ENCODE data around the gene ADCY5. TPM values are rescaled to one million over a fixed set of nuclear protein-coding genes. Genes with fewer than 3 reads are reported as not detected.

The ADCY5 gene
- total RNA-seq, 1 donor from 2014 or later: 0.67 TPM

DNA sequence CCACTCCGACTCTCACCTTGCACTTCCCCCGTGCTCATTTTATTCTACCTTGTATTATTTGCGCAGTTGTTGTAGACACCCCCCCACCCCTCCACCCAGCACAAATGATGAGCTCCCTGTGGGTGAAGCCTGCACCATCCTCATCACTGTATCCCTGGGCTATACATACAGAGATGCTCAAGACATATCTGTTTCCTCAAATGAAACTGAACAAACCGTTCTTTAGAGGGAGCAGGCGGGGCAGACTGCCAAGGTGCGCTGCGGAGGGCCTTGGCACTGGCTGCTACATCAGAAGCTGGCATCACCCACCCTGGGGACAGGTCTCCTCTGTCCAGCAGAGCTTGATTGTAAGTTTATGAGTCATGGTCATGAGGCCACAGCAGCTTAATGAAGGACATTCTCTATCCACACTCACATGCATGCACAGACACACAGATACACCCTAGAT lies 29.0 kb downstream of the ADCY5 start:
- Histone ChIP-seq H3K27me3 (ENCODE audit: control insufficient read depth, insufficient read depth, low read length) (peaks cover 48% of the 10 kb centered on the region), H3K4me3 (ENCODE audit: low read depth, low read length) (no peak overlapping the region), H3K36me3 (ENCODE audit: control insufficient read depth, insufficient read depth, low read length) (no peaks in the 10 kb centered on the region)
- DNase-seq (ENCODE audit: low read depth): no peak
- no peak for TF ChIP-seq CTCF (IDR thresholded peaks at IDR 0.05; ENCODE audit: insufficient read depth, low read length, poor library complexity, severe bottlenecking)

GRCh38 chr3:123419181-123419849 lies 29.6 kb downstream of the ADCY5 start:
- Histone ChIP-seq H3K4me3 (ENCODE audit: low read depth, low read length) (no peak overlapping the region), H3K27me3 (ENCODE audit: control insufficient read depth, insufficient read depth, low read length) (peaks cover 48% of the 10 kb centered on the region), H3K36me3 (ENCODE audit: control insufficient read depth, insufficient read depth, low read length) (no peaks in the 10 kb centered on the region)
- no peak for TF ChIP-seq CTCF (IDR thresholded peaks at IDR 0.05; ENCODE audit: insufficient read depth, low read length, poor library complexity, severe bottlenecking)
- no peak for DNase-seq (ENCODE audit: low read depth)

GRCh38 chr3:123416647-123417046 lies 32.2 kb downstream of the ADCY5 start:
- no peak overlapping the region for H3K4me3 ChIP-seq (ENCODE audit: low read depth, low read length)
- no peak for DNase-seq (ENCODE audit: low read depth)
- peaks cover 41% of the 10 kb centered on the region for H3K27me3 ChIP-seq (ENCODE audit: control insufficient read depth, insufficient read depth, low read length)
- H3K36me3 ChIP-seq (ENCODE audit: control insufficient read depth, insufficient read depth, low read length): no peaks in the 10 kb centered on the region
- TF ChIP-seq CTCF (IDR thresholded peaks at IDR 0.05; ENCODE audit: insufficient read depth, low read length, poor library complexity, severe bottlenecking): no peak

GRCh38 chr3:123416173-123416572 lies 32.7 kb downstream of the ADCY5 start:
- Histone ChIP-seq H3K36me3 (ENCODE audit: control insufficient read depth, insufficient read depth, low read length) (no peaks in the 10 kb centered on the region), H3K4me3 (ENCODE audit: low read depth, low read length) (no peak overlapping the region), H3K27me3 (ENCODE audit: control insufficient read depth, insufficient read depth, low read length) (peaks cover 41% of the 10 kb centered on the region)
- TF ChIP-seq CTCF (IDR thresholded peaks at IDR 0.05; ENCODE audit: insufficient read depth, low read length, poor library complexity, severe bottlenecking): no peak
- no peak for DNase-seq (ENCODE audit: low read depth)

- Histone ChIP-seq H3K27me3 (ENCODE audit: control insufficient read depth, insufficient read depth, low read length) (peaks cover 37% of the 10 kb centered on the region), H3K4me3 (ENCODE audit: low read depth, low read length) (no peak overlapping the region), H3K36me3 (ENCODE audit: control insufficient read depth, insufficient read depth, low read length) (no peaks in the 10 kb centered on the region)
- DNase-seq (ENCODE audit: low read depth): no peak
- TF ChIP-seq CTCF (IDR thresholded peaks at IDR 0.05; ENCODE audit: insufficient read depth, low read length, poor library complexity, severe bottlenecking): no peak
These were observed 33.7 kb downstream of the ADCY5 start for GRCh38 chr3:123414973-123415775.

All from kidney epithelial cell (primary cell).